PC-9 (cell line): ENCODE data around the gene HSPB8.

Experiments used
- EZH2 ChIP-seq: fragments of 200-600 bp; sonication (generic); IDR thresholded peaks from 2 replicates; pipeline ENCODE4 v1.8.0; 2017; ENCODE audit warnings: antibody characterized with exemption, low read depth
- TF ChIP-seq, protein P1 (sequence below): fragments of 200-600 bp; sonication (generic); conservative IDR thresholded peaks from 2 replicates; pipeline ENCODE4 v1.6.1; 2017; ENCODE audit warnings: mixed run types, antibody characterized with exemption, mild to moderate bottlenecking, moderate library complexity

DNA sequence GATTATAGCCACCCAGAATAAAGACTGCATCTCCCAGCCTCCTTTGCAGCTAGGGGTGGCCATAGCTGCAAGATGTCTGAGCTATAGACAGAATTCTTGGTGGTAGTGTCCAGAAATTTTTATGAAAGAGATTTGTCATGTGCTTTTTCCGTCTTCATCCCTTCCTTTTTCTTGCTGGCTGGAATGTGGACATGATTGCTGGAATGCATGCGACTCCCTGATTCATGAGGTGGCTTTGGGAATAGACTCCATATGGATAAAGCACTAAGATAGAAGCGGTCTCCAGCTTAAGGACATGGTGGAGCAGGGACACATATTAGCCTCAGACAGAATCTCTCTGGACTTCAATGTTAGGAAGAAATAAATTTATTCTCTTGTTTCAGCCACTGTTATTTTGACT, 10.0 kb upstream of the HSPB8 start:
- TF ChIP-seq, protein P1, sequence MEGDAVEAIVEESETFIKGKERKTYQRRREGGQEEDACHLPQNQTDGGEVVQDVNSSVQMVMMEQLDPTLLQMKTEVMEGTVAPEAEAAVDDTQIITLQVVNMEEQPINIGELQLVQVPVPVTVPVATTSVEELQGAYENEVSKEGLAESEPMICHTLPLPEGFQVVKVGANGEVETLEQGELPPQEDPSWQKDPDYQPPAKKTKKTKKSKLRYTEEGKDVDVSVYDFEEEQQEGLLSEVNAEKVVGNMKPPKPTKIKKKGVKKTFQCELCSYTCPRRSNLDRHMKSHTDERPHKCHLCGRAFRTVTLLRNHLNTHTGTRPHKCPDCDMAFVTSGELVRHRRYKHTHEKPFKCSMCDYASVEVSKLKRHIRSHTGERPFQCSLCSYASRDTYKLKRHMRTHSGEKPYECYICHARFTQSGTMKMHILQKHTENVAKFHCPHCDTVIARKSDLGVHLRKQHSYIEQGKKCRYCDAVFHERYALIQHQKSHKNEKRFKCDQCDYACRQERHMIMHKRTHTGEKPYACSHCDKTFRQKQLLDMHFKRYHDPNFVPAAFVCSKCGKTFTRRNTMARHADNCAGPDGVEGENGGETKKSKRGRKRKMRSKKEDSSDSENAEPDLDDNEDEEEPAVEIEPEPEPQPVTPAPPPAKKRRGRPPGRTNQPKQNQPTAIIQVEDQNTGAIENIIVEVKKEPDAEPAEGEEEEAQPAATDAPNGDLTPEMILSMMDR = no peak
- no peak for TF ChIP-seq EZH2
